ENCODE measurements around the gene NEMF.
"Not testable (repeated sequence)": the region's sequence is repeated elsewhere in the genome, so short reads cannot be mapped to it uniquely, and the experiment has no call there.

NEMF gene

GRCh38 chr14:49745191-49745590, 107.4 kb downstream of the NEMF start:
- DNase-seq (ENCODE audit: low read depth): no peak

DNA sequence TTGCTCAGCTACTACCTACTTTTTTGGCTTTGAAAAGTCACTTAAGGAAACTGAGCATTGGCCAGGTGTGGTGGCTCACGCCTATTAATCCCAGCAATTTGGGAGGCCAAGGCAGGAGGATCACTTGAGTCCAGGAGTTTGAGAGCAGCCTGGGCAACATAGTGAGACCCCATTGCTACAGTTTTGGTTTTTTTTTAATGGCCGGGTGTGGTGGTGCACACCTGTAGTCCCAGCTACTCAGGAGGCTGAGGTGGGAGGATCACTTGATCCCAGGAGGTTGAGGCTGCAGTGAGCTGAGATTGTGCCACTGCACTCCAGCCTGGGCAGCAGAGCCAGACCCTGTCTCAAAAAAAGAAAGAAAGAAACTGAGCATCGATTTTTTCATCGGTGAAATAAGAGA, 116.9 kb downstream of the NEMF start:
- not testable (repeated sequence) for DNase-seq (ENCODE audit: low read depth)

- no peak for DNase-seq (ENCODE audit: low read depth)
Measured at GRCh38 chr14:49733836-49734235, 118.8 kb downstream of the NEMF start.

DNA sequence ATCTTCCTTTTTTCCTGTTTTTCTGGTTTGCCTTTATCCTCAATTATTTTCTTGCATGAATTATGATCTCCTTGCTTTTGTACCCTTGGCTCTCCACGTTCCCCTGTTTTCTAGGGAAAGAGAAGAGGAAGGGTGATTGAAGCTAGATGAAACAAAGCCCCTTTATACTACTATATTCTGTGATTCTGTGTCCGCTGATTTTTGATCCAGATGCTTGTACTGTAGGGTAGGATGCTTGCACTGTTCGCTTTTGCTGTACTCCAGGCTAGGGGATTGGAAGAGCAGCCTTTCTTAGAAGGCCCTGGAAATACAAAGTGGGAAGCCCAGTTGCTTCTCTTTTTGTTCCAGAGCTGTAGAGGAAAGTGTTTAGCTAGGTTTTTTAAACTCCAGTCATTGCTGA, 119.7 kb downstream of the NEMF start:
- DNase-seq (ENCODE audit: low read depth): no peak
